Liver (tissue), 9 donors: ENCODE measurements around the gene PCDHGA5. TPM values are rescaled to one million over a fixed set of nuclear protein-coding genes. Genes with fewer than 3 reads are reported as not detected.
A peak's percentile ranks its signal among the peaks of the same experiment; 100 is the strongest.

Experiments
- DNase-seq: peaks from one replicate; pipeline ENCODE4 v3.0.0-alpha.2; 2017; ENCODE audit warnings: low spot score
- H3K27ac ChIP-seq, 2 donors: one replicate each; pipeline ENCODE4 v1.7.0; 2013; ENCODE audit warnings: inconsistent platforms in 2 of 2, low read length in 2 of 2, control low read depth in 1 of 2, low read depth in 1 of 2, mild to moderate bottlenecking in 1 of 2
- H3K27me3 ChIP-seq, 4 donors: one replicate each; pipeline versions ENCODE4 v1.6.1 to v1.7.0; 2013; ENCODE audit warnings: low read length in 3 of 4, inconsistent platforms in 1 of 4, mild to moderate bottlenecking in 1 of 4, moderate library complexity in 1 of 4; ENCODE audit not compliant: control insufficient read depth in 4 of 4, insufficient read depth in 4 of 4
- H3K36me3 ChIP-seq, 4 donors: one replicate each; pipeline versions ENCODE4 v1.6.1 to v1.7.0; 2013; ENCODE audit warnings: low read length in 3 of 4, mild to moderate bottlenecking in 3 of 4, low read depth in 1 of 4, moderate library complexity in 1 of 4; ENCODE audit not compliant: control insufficient read depth in 4 of 4, insufficient read depth in 3 of 4
- H3K4me1 ChIP-seq, 4 donors: one replicate each; pipeline versions ENCODE4 v1.6.1 to v1.7.0; 2013; ENCODE audit warnings: low read length in 3 of 4, mild to moderate bottlenecking in 3 of 4, moderate library complexity in 1 of 4; ENCODE audit not compliant: control insufficient read depth in 4 of 4, insufficient read depth in 4 of 4
- H3K4me3 ChIP-seq, 3 donors: one replicate each; pipeline versions ENCODE4 v1.6.1 to v1.7.0; 2013; ENCODE audit warnings: low read length in 3 of 3, control low read depth in 1 of 3, low read depth in 1 of 3, mild to moderate bottlenecking in 1 of 3
- H3K9ac ChIP-seq, 2 donors: one replicate each; pipeline ENCODE4 v1.7.0; 2013; ENCODE audit warnings: low read length in 2 of 2, mild to moderate bottlenecking in 2 of 2, moderate library complexity in 2 of 2, control low read depth in 1 of 2, low read depth in 1 of 2
- H3K9me3 ChIP-seq, 4 donors: one replicate each; pipeline versions ENCODE4 v1.6.1 to v1.7.0; 2013; ENCODE audit warnings: low read length in 3 of 4; ENCODE audit not compliant: control insufficient read depth in 4 of 4
- EGR1 ChIP-seq, 2 donors: IDR thresholded peaks; 2 replicates each; pipeline ENCODE4 v1.6.1; 2016 to 2018; ENCODE audit warnings: antibody characterized with exemption in 2 of 2, low read depth in 2 of 2
- FOXA1 ChIP-seq: IDR thresholded peaks from 2 replicates; pipeline ENCODE4 v1.6.1; 2016; ENCODE audit warnings: antibody characterized with exemption
- FOXA2 ChIP-seq: IDR thresholded peaks from 2 replicates; pipeline ENCODE4 v1.6.1; 2016; ENCODE audit warnings: antibody characterized with exemption
- GABPA ChIP-seq, 2 donors: IDR thresholded peaks in 1 of 2; conservative IDR thresholded peaks in 1 of 2; 2 replicates each; pipeline ENCODE4 v1.6.1; 2016; ENCODE audit warnings: antibody characterized with exemption in 2 of 2, mild to moderate bottlenecking in 1 of 2, moderate library complexity in 1 of 2
- HNF4A ChIP-seq, 2 donors: conservative IDR thresholded peaks; 2 replicates each; pipeline ENCODE4 v1.6.1; 2016; ENCODE audit warnings: antibody characterized with exemption in 2 of 2, mild to moderate bottlenecking in 2 of 2
- HNF4G ChIP-seq: IDR thresholded peaks from 2 replicates; pipeline ENCODE4 v1.6.1; 2016; ENCODE audit warnings: antibody characterized with exemption
- JUND ChIP-seq, 2 donors: IDR thresholded peaks; 2 replicates each; pipeline ENCODE4 v1.6.1; 2016; ENCODE audit warnings: antibody characterized with exemption in 2 of 2
- MAX ChIP-seq: IDR thresholded peaks from 2 replicates; pipeline ENCODE4 v1.6.1; 2016; ENCODE audit warnings: antibody characterized with exemption
- NR2F2 ChIP-seq: IDR thresholded peaks from 2 replicates; pipeline ENCODE4 v1.6.1; 2016; ENCODE audit warnings: antibody characterized with exemption
- RAD21 ChIP-seq, 2 donors: IDR thresholded peaks; 2 replicates each; pipeline ENCODE4 v1.6.1; 2016; ENCODE audit warnings: antibody characterized with exemption in 2 of 2, mild to moderate bottlenecking in 2 of 2
- REST ChIP-seq: IDR thresholded peaks from 2 replicates; pipeline ENCODE4 v1.6.1; 2016; ENCODE audit warnings: antibody characterized with exemption, mild to moderate bottlenecking
- RXRA ChIP-seq, 2 donors: IDR thresholded peaks; 2 replicates each; pipeline ENCODE4 v1.6.1; 2017 to 2018; ENCODE audit warnings: antibody characterized with exemption in 2 of 2, mild to moderate bottlenecking in 1 of 2
- SP1 ChIP-seq: IDR thresholded peaks from 2 replicates; pipeline ENCODE4 v1.6.1; 2018; ENCODE audit warnings: antibody characterized with exemption, mild to moderate bottlenecking
- TAF1 ChIP-seq: conservative IDR thresholded peaks from 2 replicates; pipeline ENCODE4 v1.6.1; 2016; ENCODE audit warnings: antibody characterized with exemption, mild to moderate bottlenecking
- YY1 ChIP-seq: IDR thresholded peaks from 2 replicates; pipeline ENCODE4 v1.6.1; 2016; ENCODE audit warnings: antibody characterized with exemption, mild to moderate bottlenecking
- ZBTB33 ChIP-seq: IDR thresholded peaks from 2 replicates; pipeline ENCODE4 v1.6.1; 2016; ENCODE audit warnings: antibody characterized with exemption
- WGBS: extraction: QIAGEN DNeasy Blood & Tissue Kit; methylation state at CpG from one replicate; pipeline ENCODE4 v1.1.7; 2013; 5-methylcytosine and 5-hydroxymethylcytosine counted together
- polyA plus RNA-seq, 2 donors: library from polyadenylated mRNA; stranded (reverse) in 1 of 2; unstranded in 1 of 2; fragments of 200-250 nt in 1 of 2; fragments of >200 nt in 1 of 2; fragmentation: Nextera tagmentation in 1 of 2; extraction: Ambion mirVana in 1 of 2; gene quantifications; one replicate each; pipeline versions ENCODE4 v1.2.1 to v1.2.3, GENCODE V29; 2013 to 2015
- total RNA-seq, 2 donors: library from RNA; depleted of rRNA; stranded (reverse); fragments of >200 nt; gene quantifications; one replicate each; pipeline ENCODE4 v1.2.3, GENCODE V29; 2014
- TF ChIP-seq, protein P1 (sequence below): fragments of 150-350 bp; IDR thresholded peaks from 2 replicates; pipeline ENCODE4 v1.5.1; 2017; ENCODE audit warnings: improper control_type of control experiment, low read depth, low read length; ENCODE audit not compliant: missing input control
- TF ChIP-seq, protein P2 (sequence below): IDR thresholded peaks from 2 replicates; pipeline ENCODE4 v1.6.1; 2016; ENCODE audit warnings: antibody characterized with exemption
- donor health status: healthy.
- donor health status: healthy.
- donor health status: healthy.
- donor health status: healthy.
- donor health status: healthy.

The PCDHGA5 gene
- total and polyA plus RNA-seq, 4 donors: 0.04 to 0.50 (median 0.09) TPM

DNA sequence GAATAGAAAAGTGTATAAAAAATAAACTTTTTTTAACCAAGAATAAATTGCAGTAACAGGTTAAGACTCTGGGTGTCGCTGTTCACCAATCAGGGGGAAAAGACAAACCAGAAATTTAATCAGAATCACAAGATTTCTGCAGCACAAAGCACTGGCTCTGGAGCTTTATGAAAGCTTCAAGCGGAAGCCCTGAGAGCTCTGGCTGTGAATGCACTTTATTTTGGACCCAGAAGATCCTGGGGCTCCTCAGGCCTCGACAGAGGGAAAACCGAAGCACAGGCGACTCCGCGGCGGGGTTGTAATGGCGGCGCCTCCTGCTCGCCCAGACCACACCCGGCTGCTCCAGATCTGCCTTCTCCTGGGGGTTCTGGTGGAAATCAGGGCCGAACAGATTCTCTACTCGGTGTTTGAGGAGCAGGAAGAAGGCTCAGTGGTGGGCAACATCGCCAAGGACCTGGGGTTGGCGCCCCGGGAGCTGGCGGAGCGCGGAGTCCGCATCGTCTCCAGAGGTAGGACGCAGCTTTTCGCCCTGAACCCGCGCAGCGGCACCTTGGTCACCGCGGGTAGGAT, 9.0 kb upstream of the PCDHGA5 start, which contains the start of gene PCDHGA4:
Gene PCDHGA4, plus strand, starts transcription at position 122 of the 570 bp plus-strand sequence. Its CDS starts 87 bp downstream, at position 209.
- Histone ChIP-seq H3K27ac (no peak within 1 kb of the TSS), H3K36me3 (peaks cover 0 to 3% (median 0%) of the 10 kb centered on the region in 4 donors), H3K27me3 (peaks cover 0 to 2% (median under 1%) of the 10 kb centered on the region in 4 donors), H3K9me3 (peaks cover 34 to 69% (median 47%) of the 10 kb centered on the region in 4 donors), H3K4me3 (peak within 1 kb of the TSS; percentile 29 to 45 (median 33)), H3K9ac (no peak within 1 kb of the TSS), H3K4me1 (no peaks in the 10 kb centered on the region)
- DNase-seq: no peak
- 14% methylated on average over 29 of the region's 29 CpGs for WGBS
- no peak for TF ChIP-seq TAF1
- TF ChIP-seq EGR1 (IDR thresholded peaks at IDR 0.05; ENCODE audit: low read depth in 2 of 2): no peak
- TF ChIP-seq JUND (IDR thresholded peaks at IDR 0.05): no peak
- TF ChIP-seq FOXA1: no peak
- TF ChIP-seq GABPA (IDR thresholded peaks at IDR 0.05 in 1 of 2, conservative IDR thresholded peaks at IDR 0.05 in 1 of 2): no peak
- no peak for TF ChIP-seq ZBTB33
- TF ChIP-seq FOXA2: no peak
- no peak for TF ChIP-seq HNF4A (conservative IDR thresholded peaks at IDR 0.05)
- no peak for TF ChIP-seq RXRA (IDR thresholded peaks at IDR 0.05)
- no peak for TF ChIP-seq YY1
- TF ChIP-seq, protein P1, sequence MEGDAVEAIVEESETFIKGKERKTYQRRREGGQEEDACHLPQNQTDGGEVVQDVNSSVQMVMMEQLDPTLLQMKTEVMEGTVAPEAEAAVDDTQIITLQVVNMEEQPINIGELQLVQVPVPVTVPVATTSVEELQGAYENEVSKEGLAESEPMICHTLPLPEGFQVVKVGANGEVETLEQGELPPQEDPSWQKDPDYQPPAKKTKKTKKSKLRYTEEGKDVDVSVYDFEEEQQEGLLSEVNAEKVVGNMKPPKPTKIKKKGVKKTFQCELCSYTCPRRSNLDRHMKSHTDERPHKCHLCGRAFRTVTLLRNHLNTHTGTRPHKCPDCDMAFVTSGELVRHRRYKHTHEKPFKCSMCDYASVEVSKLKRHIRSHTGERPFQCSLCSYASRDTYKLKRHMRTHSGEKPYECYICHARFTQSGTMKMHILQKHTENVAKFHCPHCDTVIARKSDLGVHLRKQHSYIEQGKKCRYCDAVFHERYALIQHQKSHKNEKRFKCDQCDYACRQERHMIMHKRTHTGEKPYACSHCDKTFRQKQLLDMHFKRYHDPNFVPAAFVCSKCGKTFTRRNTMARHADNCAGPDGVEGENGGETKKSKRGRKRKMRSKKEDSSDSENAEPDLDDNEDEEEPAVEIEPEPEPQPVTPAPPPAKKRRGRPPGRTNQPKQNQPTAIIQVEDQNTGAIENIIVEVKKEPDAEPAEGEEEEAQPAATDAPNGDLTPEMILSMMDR: no peak

GRCh38 chr5:141355641-141356040, 8.3 kb upstream of the PCDHGA5 start:
- peaks cover 0 to 3% (median 0%) of the 10 kb centered on the region in 4 donors for H3K36me3 ChIP-seq
- peaks cover 0 to 2% (median 0%) of the 10 kb centered on the region in 4 donors for H3K27me3 ChIP-seq
- H3K9ac ChIP-seq: no peak overlapping the region
- H3K4me3 ChIP-seq: peak overlapping the region in 2 of 3 donors; percentile 29 to 45
- H3K4me1 ChIP-seq: no peaks in the 10 kb centered on the region
- H3K27ac ChIP-seq: no peak overlapping the region
- peaks cover 32 to 69% (median 47%) of the 10 kb centered on the region in 4 donors for H3K9me3 ChIP-seq
- DNase-seq: no peak
- no peak for TF ChIP-seq RXRA (IDR thresholded peaks at IDR 0.05)
- TF ChIP-seq ZBTB33: no peak
- no peak for TF ChIP-seq HNF4G
- no peak for TF ChIP-seq HNF4A (conservative IDR thresholded peaks at IDR 0.05)
- no peak for TF ChIP-seq TAF1
- TF ChIP-seq NR2F2: no peak
- TF ChIP-seq, protein P2, sequence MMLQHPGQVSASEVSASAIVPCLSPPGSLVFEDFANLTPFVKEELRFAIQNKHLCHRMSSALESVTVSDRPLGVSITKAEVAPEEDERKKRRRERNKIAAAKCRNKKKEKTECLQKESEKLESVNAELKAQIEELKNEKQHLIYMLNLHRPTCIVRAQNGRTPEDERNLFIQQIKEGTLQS: no peak
- TF ChIP-seq REST: no peak
- TF ChIP-seq, protein P1: no peak
- TF ChIP-seq FOXA2: no peak
- no peak for TF ChIP-seq SP1
- no peak for TF ChIP-seq GABPA (IDR thresholded peaks at IDR 0.05 in 1 of 2, conservative IDR thresholded peaks at IDR 0.05 in 1 of 2)
- no peak for TF ChIP-seq JUND (IDR thresholded peaks at IDR 0.05)
- TF ChIP-seq YY1: no peak
- TF ChIP-seq MAX: no peak
- TF ChIP-seq FOXA1: no peak
- TF ChIP-seq RAD21 (IDR thresholded peaks at IDR 0.05): no peak
- no peak for TF ChIP-seq EGR1 (IDR thresholded peaks at IDR 0.05; ENCODE audit: low read depth in 2 of 2)
- WGBS: 38% methylated on average over 24 of the region's 24 CpGs
